Liver (tissue), 3 donors: Measurements from ENCODE around the gene KCNA5.

Experiments used
- EGR1 ChIP-seq, 2 donors: IDR thresholded peaks; 2 replicates each; pipeline ENCODE4 v1.6.1; 2016 to 2018; ENCODE audit warnings: antibody characterized with exemption in 2 of 2, low read depth in 2 of 2
- FOXA1 ChIP-seq: IDR thresholded peaks from 2 replicates; pipeline ENCODE4 v1.6.1; 2016; ENCODE audit warnings: antibody characterized with exemption
- FOXA2 ChIP-seq: IDR thresholded peaks from 2 replicates; pipeline ENCODE4 v1.6.1; 2016; ENCODE audit warnings: antibody characterized with exemption
- GABPA ChIP-seq, 2 donors: IDR thresholded peaks in 1 of 2; conservative IDR thresholded peaks in 1 of 2; 2 replicates each; pipeline ENCODE4 v1.6.1; 2016; ENCODE audit warnings: antibody characterized with exemption in 2 of 2, mild to moderate bottlenecking in 1 of 2, moderate library complexity in 1 of 2
- JUND ChIP-seq, 2 donors: IDR thresholded peaks; 2 replicates each; pipeline ENCODE4 v1.6.1; 2016; ENCODE audit warnings: antibody characterized with exemption in 2 of 2
- NR2F2 ChIP-seq: IDR thresholded peaks from 2 replicates; pipeline ENCODE4 v1.6.1; 2016; ENCODE audit warnings: antibody characterized with exemption
- RAD21 ChIP-seq, 2 donors: IDR thresholded peaks; 2 replicates each; pipeline ENCODE4 v1.6.1; 2016; ENCODE audit warnings: antibody characterized with exemption in 2 of 2, mild to moderate bottlenecking in 2 of 2
- RXRA ChIP-seq, 2 donors: IDR thresholded peaks; 2 replicates each; pipeline ENCODE4 v1.6.1; 2017 to 2018; ENCODE audit warnings: antibody characterized with exemption in 2 of 2, mild to moderate bottlenecking in 1 of 2
- SP1 ChIP-seq: IDR thresholded peaks from 2 replicates; pipeline ENCODE4 v1.6.1; 2018; ENCODE audit warnings: antibody characterized with exemption, mild to moderate bottlenecking
- TAF1 ChIP-seq: conservative IDR thresholded peaks from 2 replicates; pipeline ENCODE4 v1.6.1; 2016; ENCODE audit warnings: antibody characterized with exemption, mild to moderate bottlenecking
- YY1 ChIP-seq: IDR thresholded peaks from 2 replicates; pipeline ENCODE4 v1.6.1; 2016; ENCODE audit warnings: antibody characterized with exemption, mild to moderate bottlenecking
- TF ChIP-seq, protein P1 (sequence below): fragments of 150-350 bp; IDR thresholded peaks from 2 replicates; pipeline ENCODE4 v1.5.1; 2017; ENCODE audit warnings: improper control_type of control experiment, low read depth, low read length; ENCODE audit not compliant: missing input control
- TF ChIP-seq, protein P2 (sequence below): IDR thresholded peaks from 2 replicates; pipeline ENCODE4 v1.6.1; 2016; ENCODE audit warnings: antibody characterized with exemption
- donor health status: healthy.
- donor health status: healthy.

DNA sequence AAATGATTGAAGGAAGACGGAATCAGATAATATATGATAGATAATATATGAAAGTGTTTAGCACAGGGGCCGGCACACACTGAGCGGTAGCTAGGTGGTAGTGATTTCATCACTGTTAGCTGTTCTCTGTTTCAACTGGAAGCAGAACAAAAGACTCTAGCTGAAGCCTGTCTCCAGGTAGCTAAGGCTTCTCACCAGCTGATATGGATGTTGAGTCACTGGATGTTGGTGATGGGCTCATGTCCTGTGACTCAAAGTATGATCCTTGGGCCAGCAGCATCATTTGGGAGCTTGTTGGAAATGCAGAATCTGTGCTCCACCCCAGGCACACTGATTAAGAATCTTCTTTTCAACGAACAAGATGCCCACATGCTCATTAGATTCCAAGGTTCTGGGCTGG is 21.7 kb upstream of the KCNA5 start:
- no peak for TF ChIP-seq JUND (IDR thresholded peaks at IDR 0.05)
- TF ChIP-seq, protein P1, sequence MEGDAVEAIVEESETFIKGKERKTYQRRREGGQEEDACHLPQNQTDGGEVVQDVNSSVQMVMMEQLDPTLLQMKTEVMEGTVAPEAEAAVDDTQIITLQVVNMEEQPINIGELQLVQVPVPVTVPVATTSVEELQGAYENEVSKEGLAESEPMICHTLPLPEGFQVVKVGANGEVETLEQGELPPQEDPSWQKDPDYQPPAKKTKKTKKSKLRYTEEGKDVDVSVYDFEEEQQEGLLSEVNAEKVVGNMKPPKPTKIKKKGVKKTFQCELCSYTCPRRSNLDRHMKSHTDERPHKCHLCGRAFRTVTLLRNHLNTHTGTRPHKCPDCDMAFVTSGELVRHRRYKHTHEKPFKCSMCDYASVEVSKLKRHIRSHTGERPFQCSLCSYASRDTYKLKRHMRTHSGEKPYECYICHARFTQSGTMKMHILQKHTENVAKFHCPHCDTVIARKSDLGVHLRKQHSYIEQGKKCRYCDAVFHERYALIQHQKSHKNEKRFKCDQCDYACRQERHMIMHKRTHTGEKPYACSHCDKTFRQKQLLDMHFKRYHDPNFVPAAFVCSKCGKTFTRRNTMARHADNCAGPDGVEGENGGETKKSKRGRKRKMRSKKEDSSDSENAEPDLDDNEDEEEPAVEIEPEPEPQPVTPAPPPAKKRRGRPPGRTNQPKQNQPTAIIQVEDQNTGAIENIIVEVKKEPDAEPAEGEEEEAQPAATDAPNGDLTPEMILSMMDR, result no peak
- no peak for TF ChIP-seq EGR1 (IDR thresholded peaks at IDR 0.05; ENCODE audit: low read depth in 2 of 2)
- no peak for TF ChIP-seq YY1
- TF ChIP-seq, protein P2, sequence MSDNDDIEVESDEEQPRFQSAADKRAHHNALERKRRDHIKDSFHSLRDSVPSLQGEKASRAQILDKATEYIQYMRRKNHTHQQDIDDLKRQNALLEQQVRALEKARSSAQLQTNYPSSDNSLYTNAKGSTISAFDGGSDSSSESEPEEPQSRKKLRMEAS, result no peak
- no peak for TF ChIP-seq SP1
- no peak for TF ChIP-seq RAD21 (IDR thresholded peaks at IDR 0.05)
- TF ChIP-seq GABPA (IDR thresholded peaks at IDR 0.05 in 1 of 2, conservative IDR thresholded peaks at IDR 0.05 in 1 of 2), result no peak
- no peak for TF ChIP-seq FOXA2
- TF ChIP-seq FOXA1, result no peak
- no peak for TF ChIP-seq RXRA (IDR thresholded peaks at IDR 0.05)
- no peak for TF ChIP-seq TAF1
- no peak for TF ChIP-seq NR2F2
